Suprapubic skin (tissue), 4 donors: ENCODE data around the gene ACSL6.

Experiments used
- EP300 ChIP-seq: sonication (generic); formaldehyde crosslinking; IDR thresholded peaks from one replicate; pipeline ENCODE4 v1.6.1; 2017; ENCODE audit warnings: antibody characterized with exemption
- POLR2A ChIP-seq, 2 donors: fragments of 450-650 bp; IDR thresholded peaks; one replicate each; pipeline ENCODE4 v1.6.1; 2017; ENCODE audit warnings: antibody characterized with exemption in 2 of 2, mild to moderate bottlenecking in 2 of 2, moderate library complexity in 2 of 2
- POLR2AphosphoS5 ChIP-seq, 3 donors: sonication (generic); formaldehyde crosslinking; IDR thresholded peaks; one replicate each; pipeline ENCODE4 v1.6.1; 2017; ENCODE audit warnings: antibody characterized with exemption in 3 of 3
- TF ChIP-seq, protein P1 (sequence below), 2 donors: fragments of 200-600 bp in 1 of 2; fragments of 450-650 bp in 1 of 2; sonication (generic) in 1 of 2; IDR thresholded peaks; one replicate each; pipeline ENCODE4 v1.5.1; 2016 to 2019; ENCODE audit warnings: antibody characterized with exemption in 2 of 2, mild to moderate bottlenecking in 1 of 2, moderate library complexity in 1 of 2

DNA sequence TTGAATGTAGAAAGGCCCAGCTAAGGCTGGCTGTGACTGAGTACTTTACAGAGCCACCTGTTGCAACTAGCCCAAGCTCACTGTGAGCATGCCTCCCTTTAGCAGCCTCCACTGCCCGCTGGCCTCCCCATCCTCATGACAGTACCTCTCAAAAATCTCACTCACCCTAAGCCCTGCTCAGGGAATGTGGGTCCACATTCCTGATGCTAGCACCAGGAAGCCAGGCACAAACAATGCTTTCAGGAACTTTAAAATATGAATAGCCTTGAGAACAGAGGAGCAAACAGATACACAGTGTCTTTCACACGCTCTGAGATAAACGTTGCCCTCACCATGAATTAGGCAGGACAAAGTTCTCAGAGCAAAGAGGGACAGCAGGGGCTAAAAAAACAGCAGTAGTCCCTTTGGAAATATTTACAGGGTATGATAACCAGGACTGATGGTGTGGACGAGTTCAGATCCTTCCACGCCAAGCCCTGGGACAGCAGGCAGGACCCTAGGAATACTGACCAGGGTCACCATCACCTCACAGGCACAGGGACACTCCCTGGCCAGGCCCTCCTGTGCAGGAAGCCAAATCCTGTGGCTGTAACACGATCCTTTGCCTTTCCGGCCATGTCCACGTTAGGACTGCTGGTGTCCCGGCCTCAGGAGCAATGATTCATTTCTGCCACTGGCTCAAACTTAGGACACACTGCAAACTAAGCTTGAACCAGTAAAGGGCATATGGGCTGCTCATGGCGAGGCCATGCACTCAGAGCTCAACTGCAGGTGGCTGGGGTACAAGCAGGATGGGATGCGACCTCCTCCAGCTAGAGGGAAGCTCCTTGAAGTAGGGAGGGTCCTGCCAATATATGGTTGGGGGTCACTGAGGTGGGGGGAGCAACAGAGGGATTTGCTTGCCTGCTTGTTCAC, 9.6 kb downstream of the ACSL6 start:
- TF ChIP-seq, protein P1, sequence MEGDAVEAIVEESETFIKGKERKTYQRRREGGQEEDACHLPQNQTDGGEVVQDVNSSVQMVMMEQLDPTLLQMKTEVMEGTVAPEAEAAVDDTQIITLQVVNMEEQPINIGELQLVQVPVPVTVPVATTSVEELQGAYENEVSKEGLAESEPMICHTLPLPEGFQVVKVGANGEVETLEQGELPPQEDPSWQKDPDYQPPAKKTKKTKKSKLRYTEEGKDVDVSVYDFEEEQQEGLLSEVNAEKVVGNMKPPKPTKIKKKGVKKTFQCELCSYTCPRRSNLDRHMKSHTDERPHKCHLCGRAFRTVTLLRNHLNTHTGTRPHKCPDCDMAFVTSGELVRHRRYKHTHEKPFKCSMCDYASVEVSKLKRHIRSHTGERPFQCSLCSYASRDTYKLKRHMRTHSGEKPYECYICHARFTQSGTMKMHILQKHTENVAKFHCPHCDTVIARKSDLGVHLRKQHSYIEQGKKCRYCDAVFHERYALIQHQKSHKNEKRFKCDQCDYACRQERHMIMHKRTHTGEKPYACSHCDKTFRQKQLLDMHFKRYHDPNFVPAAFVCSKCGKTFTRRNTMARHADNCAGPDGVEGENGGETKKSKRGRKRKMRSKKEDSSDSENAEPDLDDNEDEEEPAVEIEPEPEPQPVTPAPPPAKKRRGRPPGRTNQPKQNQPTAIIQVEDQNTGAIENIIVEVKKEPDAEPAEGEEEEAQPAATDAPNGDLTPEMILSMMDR (IDR thresholded peaks at IDR 0.05) = no peak
- no peak for TF ChIP-seq POLR2AphosphoS5 (IDR thresholded peaks at IDR 0.05)
- no peak for TF ChIP-seq POLR2A (IDR thresholded peaks at IDR 0.05)
- TF ChIP-seq EP300 = no peak
